HepG2 (cell line): Measurements from ENCODE around the gene PDGFA. TPM values are rescaled to one million over a fixed set of nuclear protein-coding genes. Genes with fewer than 3 reads are reported as not detected.

Experiments used
- KAT2B ChIP-seq: fragments of 150-350 bp; IDR thresholded peaks from 2 replicates; pipeline ENCODE4 v1.6.1; 2014; ENCODE audit warnings: low read depth, low read length, borderline replicate concordance
- MAFF ChIP-seq: IDR thresholded peaks from 2 replicates; pipeline ENCODE4 v1.6.1; 2011; ENCODE audit warnings: low read depth, low read length, improper control_type of control experiment
- MED1 ChIP-seq: sonication (generic); formaldehyde crosslinking; IDR thresholded peaks from 2 replicates; pipeline ENCODE4 v1.4.0; 2020; ENCODE audit warnings: missing genetic modification reagents
- NCOR1 ChIP-seq: fragments of 200-600 bp; sonication (generic); IDR thresholded peaks from 2 replicates; pipeline ENCODE4 v1.7.0; 2017; ENCODE audit warnings: antibody characterized with exemption, low read length, borderline replicate concordance
- RCOR2 ChIP-seq: IDR thresholded peaks from 2 replicates; pipeline ENCODE4 v1.6.1; 2016; ENCODE audit warnings: missing biosample characterization, missing genetic modification reagents
- TBX2 ChIP-seq: sonication (generic); formaldehyde crosslinking; IDR thresholded peaks from 2 replicates; pipeline ENCODE4 v1.5.0; 2020; ENCODE audit warnings: missing genetic modification reagents, mild to moderate bottlenecking, borderline replicate concordance
- ZFP36L1 ChIP-seq: sonication (generic); formaldehyde crosslinking; IDR thresholded peaks from 2 replicates; pipeline ENCODE4 v1.8.0; 2022; ENCODE audit warnings: mild to moderate bottlenecking, missing genetic modification reagents, moderate library complexity
- polyA plus RNA-seq, 8 experiments: library from polyadenylated mRNA; depleted of rRNA in 3 of 8; stranded (reverse) in 7 of 8; unstranded in 1 of 8; fragments of >200 nt; fragmentation: Illumina TruSeq in 4 of 8; extraction: Trizol in 4 of 8; gene quantifications; 2 replicates each; pipeline versions ENCODE4 v1.2.1 to v1.2.3, GENCODE V29; 2011 to 2016; ENCODE audit warnings: low read depth in 4 of 8, missing spikeins in 1 of 8, mixed read lengths in 1 of 8; ENCODE audit not compliant: insufficient read depth in 1 of 8
- total RNA-seq, 5 experiments: library from RNA; depleted of rRNA; stranded (reverse); fragments of >200 nt; fragmentation: Illumina TruSeq; extraction: Trizol; gene quantifications; 2 replicates each; pipeline ENCODE4 v1.2.3, GENCODE V29; 2016; ENCODE audit warnings: low read depth in 1 of 5
- TF ChIP-seq, protein P1 (sequence below): sonication (generic); formaldehyde crosslinking; IDR thresholded peaks from 2 replicates; pipeline ENCODE4 v1.8.1; 2023; ENCODE audit warnings: mild to moderate bottlenecking, missing genetic modification reagents
- TF ChIP-seq, protein P2 (sequence below): sonication (generic); formaldehyde crosslinking; IDR thresholded peaks from 2 replicates; pipeline ENCODE4 v1.5.1; 2020; ENCODE audit warnings: mild to moderate bottlenecking, missing genetic modification reagents, borderline replicate concordance
- TF ChIP-seq, protein P3 (sequence below): sonication (generic); formaldehyde crosslinking; IDR thresholded peaks from 2 replicates; pipeline ENCODE4 v1.4.0; 2020; ENCODE audit warnings: missing genetic modification reagents
- TF ChIP-seq, protein P4 (sequence below): IDR thresholded peaks from 2 replicates; pipeline ENCODE4 v1.6.1; 2016; ENCODE audit warnings: missing biosample characterization, missing genetic modification reagents, low read depth
- TF ChIP-seq, protein P5 (sequence below): sonication (generic); formaldehyde crosslinking; IDR thresholded peaks from 2 replicates; pipeline ENCODE4 v1.5.1; 2020; ENCODE audit warnings: mild to moderate bottlenecking, missing genetic modification reagents
- TF ChIP-seq, protein P6 (sequence below): sonication (generic); formaldehyde crosslinking; IDR thresholded peaks from 2 replicates; pipeline ENCODE4 v1.4.0; 2020; ENCODE audit warnings: missing genetic modification reagents, borderline replicate concordance
- TF ChIP-seq, protein P7 (sequence below): IDR thresholded peaks from 2 replicates; pipeline ENCODE4 v1.6.1; 2016; ENCODE audit warnings: missing compliant biosample characterization, missing genetic modification reagents, borderline replicate concordance

The PDGFA gene
- total and polyA plus RNA-seq, 2 of the 13 experiments (the other 11 are each of a cell fraction or from before 2014, with no cell fraction given), result 1.5 to 3.4 TPM

DNA sequence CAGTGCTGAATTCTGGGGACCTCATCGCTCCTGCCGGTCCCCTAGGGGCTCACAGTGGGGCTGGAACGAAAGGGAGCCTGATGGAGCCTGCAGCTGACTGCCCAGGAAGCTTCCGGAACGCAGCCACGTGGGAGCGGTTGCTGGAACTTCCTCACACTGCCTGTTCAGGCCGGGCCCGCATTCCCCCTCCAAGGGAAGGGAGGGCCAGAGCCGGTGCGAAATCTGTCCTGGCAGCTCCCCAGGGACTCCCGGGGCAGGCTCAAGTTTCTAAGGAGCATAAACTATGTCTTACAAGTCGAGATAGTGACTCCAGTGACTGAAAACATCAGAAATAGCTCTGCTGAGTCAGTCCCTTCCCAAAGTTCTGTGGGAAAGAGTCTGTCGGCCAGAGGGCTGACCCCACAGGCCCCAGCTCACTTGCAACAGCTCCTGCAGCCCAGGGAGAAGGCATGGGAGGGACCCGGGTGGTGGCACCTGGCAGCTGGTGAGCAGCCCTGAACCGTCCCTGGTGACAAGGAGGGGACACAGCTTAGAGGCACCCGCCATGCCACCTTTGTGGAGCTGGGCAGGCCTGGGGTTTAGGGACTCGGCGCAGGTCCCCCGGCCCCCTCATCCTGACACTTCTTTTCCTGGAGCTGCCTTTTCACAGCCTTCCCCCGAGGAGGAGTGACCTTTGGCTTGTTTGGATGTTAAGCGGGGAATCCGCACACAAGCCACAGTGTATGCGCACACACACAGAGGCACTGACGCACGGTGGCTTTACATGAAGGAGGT, 47.6 kb downstream of the PDGFA start (continued):
- TF ChIP-seq, protein P1, sequence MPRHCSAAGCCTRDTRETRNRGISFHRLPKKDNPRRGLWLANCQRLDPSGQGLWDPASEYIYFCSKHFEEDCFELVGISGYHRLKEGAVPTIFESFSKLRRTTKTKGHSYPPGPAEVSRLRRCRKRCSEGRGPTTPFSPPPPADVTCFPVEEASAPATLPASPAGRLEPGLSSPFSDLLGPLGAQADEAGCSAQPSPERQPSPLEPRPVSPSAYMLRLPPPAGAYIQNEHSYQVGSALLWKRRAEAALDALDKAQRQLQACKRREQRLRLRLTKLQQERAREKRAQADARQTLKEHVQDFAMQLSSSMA (CRISPR knock-in tag), result no peak
- TF ChIP-seq, protein P2, sequence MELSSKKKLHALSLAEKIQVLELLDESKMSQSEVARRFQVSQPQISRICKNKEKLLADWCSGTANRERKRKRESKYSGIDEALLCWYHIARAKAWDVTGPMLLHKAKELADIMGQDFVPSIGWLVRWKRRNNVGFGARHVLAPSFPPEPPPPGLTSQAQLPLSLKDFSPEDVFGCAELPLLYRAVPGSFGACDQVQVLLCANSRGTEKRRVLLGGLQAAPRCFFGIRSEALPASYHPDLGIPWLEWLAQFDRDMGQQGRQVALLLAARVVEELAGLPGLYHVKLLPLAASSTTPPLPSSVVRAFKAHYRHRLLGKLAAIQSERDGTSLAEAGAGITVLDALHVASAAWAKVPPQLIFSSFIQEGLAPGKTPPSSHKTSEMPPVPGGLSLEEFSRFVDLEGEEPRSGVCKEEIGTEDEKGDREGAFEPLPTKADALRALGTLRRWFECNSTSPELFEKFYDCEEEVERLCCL (CRISPR knock-in tag), result no peak
- TF ChIP-seq ZFP36L1, result no peak
- peak; percentile 73; the same call in 1 of the 2 replicates for TF ChIP-seq TBX2
- TF ChIP-seq MAFF, result no peak
- TF ChIP-seq MED1 (CRISPR knock-in tag), result peak; percentile 73
- TF ChIP-seq, protein P3, sequence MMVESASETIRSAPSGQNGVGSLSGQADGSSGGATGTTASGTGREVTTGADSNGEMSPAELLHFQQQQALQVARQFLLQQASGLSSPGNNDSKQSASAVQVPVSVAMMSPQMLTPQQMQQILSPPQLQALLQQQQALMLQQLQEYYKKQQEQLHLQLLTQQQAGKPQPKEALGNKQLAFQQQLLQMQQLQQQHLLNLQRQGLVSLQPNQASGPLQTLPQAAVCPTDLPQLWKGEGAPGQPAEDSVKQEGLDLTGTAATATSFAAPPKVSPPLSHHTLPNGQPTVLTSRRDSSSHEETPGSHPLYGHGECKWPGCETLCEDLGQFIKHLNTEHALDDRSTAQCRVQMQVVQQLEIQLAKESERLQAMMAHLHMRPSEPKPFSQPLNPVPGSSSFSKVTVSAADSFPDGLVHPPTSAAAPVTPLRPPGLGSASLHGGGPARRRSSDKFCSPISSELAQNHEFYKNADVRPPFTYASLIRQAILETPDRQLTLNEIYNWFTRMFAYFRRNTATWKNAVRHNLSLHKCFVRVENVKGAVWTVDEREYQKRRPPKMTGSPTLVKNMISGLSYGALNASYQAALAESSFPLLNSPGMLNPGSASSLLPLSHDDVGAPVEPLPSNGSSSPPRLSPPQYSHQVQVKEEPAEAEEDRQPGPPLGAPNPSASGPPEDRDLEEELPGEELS (CRISPR knock-in tag), result peak; percentile 75
- TF ChIP-seq, protein P4, sequence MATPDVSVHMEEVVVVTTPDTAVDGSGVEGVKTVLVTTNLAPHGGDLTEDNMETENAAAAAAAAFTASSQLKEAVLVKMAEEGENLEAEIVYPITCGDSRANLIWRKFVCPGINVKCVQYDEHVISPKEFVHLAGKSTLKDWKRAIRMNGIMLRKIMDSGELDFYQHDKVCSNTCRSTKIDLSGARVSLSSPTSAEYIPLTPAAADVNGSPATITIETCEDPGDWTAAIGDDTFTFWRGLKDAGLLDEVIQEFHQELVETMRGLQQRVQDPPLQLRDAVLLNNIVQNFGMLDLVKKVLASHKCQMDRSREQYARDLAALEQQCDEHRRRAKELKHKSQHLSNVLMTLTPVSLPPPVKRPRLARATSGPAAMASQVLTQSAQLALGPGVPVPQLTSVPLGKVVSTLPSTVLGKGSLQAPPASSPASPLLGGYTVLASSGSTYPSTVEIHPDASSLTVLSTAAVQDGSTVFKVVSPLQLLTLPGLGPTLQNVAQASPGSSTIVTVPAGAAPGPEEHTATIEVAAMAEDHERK (CRISPR knock-in tag), result no peak
- TF ChIP-seq, protein P5, sequence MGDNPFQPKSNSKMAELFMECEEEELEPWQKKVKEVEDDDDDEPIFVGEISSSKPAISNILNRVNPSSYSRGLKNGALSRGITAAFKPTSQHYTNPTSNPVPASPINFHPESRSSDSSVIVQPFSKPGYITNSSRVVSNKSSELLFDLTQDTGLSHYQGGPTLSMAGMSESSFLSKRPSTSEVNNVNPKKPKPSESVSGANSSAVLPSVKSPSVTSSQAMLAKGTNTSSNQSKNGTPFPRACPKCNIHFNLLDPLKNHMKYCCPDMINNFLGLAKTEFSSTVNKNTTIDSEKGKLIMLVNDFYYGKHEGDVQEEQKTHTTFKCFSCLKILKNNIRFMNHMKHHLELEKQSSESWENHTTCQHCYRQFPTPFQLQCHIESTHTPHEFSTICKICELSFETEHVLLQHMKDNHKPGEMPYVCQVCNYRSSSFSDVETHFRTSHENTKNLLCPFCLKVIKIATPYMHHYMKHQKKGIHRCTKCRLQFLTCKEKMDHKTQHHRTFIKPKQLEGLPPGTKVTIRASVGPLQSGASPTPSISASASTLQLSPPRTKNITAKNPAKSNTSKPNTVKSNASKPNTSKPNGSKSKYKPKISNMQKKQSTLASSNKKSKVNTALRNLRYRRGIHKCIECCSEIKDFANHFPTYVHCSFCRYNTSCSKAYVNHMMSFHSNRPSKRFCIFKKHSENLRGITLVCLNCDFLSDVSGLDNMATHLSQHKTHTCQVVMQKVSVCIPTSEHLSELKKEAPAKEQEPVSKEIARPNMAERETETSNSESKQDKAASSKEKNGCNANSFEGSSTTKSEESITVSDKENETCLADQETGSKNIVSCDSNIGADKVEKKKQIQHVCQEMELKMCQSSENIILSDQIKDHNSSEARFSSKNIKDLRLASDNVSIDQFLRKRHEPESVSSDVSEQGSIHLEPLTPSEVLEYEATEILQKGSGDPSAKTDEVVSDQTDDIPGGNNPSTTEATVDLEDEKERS, result peak; percentile 72
- no peak for TF ChIP-seq KAT2B
- TF ChIP-seq, protein P6, sequence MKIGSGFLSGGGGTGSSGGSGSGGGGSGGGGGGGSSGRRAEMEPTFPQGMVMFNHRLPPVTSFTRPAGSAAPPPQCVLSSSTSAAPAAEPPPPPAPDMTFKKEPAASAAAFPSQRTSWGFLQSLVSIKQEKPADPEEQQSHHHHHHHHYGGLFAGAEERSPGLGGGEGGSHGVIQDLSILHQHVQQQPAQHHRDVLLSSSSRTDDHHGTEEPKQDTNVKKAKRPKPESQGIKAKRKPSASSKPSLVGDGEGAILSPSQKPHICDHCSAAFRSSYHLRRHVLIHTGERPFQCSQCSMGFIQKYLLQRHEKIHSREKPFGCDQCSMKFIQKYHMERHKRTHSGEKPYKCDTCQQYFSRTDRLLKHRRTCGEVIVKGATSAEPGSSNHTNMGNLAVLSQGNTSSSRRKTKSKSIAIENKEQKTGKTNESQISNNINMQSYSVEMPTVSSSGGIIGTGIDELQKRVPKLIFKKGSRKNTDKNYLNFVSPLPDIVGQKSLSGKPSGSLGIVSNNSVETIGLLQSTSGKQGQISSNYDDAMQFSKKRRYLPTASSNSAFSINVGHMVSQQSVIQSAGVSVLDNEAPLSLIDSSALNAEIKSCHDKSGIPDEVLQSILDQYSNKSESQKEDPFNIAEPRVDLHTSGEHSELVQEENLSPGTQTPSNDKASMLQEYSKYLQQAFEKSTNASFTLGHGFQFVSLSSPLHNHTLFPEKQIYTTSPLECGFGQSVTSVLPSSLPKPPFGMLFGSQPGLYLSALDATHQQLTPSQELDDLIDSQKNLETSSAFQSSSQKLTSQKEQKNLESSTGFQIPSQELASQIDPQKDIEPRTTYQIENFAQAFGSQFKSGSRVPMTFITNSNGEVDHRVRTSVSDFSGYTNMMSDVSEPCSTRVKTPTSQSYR, result peak; percentile 51; the same call in 1 of the 2 replicates
- peak; percentile 53; the same call in 1 of the 2 replicates for TF ChIP-seq NCOR1
- TF ChIP-seq, protein P7, sequence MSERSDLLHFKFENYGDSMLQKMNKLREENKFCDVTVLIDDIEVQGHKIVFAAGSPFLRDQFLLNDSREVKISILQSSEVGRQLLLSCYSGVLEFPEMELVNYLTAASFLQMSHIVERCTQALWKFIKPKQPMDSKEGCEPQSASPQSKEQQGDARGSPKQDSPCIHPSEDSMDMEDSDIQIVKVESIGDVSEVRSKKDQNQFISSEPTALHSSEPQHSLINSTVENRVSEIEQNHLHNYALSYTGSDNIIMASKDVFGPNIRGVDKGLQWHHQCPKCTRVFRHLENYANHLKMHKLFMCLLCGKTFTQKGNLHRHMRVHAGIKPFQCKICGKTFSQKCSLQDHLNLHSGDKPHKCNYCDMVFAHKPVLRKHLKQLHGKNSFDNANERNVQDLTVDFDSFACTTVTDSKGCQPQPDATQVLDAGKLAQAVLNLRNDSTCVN (CRISPR knock-in tag), result no peak
- TF ChIP-seq RCOR2 (CRISPR knock-in tag), result no peak
